Right lung (tissue), 5 donors: ENCODE measurements around the gene CLEC18B. TPM values are rescaled to one million over a fixed set of nuclear protein-coding genes. Genes with fewer than 3 reads are reported as not detected.

Experiments used
- polyA plus RNA-seq, 5 donors: library from polyadenylated mRNA; unstranded; fragments of 120-200 nt; gene quantifications; one replicate each; pipeline versions ENCODE4 v1.2.1 to v1.2.3, GENCODE V29; 2013; ENCODE audit warnings: inconsistent platforms in 1 of 5, low replicate concordance in 1 of 5; ENCODE audit not compliant: insufficient read length in 5 of 5, insufficient read depth in 1 of 5

Gene CLEC18B
- polyA plus RNA-seq, 5 donors = 0.14 to 1.8 (median 0.95) TPM

Other genes with a start within 250 kb of the CLEC18B start
- 10 to 100 TPM; 77.4 to 88.1 (median 82.2) TPM for gene PSMD7, start 124.7 kb downstream of the CLEC18B start, polyA plus RNA-seq
- gene NPIPB15, start 45.2 kb downstream of the CLEC18B start, polyA plus RNA-seq = 10 to 100 TPM in 3 of 5 donors, 1 to 10 TPM in 2; 2.7 to 13.8 (median 10.0) TPM
- gene GLG1, start 185.6 kb upstream of the CLEC18B start, polyA plus RNA-seq = 100 to 1,000 TPM; 114 to 143 (median 128) TPM
- gene RFWD3, start 245.4 kb upstream of the CLEC18B start, polyA plus RNA-seq = 10 to 100 TPM; 19.2 to 27.4 (median 24.5) TPM